ENCODE measurements around the gene SEMA4F. TPM values are rescaled to one million over a fixed set of nuclear protein-coding genes. Genes with fewer than 3 reads are reported as not detected.
A peak's percentile ranks its signal among the peaks of the same experiment; 100 is the strongest.

The SEMA4F gene
- total RNA-seq, 2 experiments from 2014 or later = 5.7 to 7.4 TPM

GRCh38 chr2:74708883-74709282, 54.8 kb downstream of the SEMA4F start:
- CTCF ChIA-PET = interaction anchor here (0.9 kb wide), 1 partner anchor 17 kb away, joined by 3 read pairs; no protein-coding TSS in a partner anchor
- DNase-seq (peak; percentile 24), ATAC-seq (no peak)
- no peak overlapping the region for H3K4me3 Mint-ChIP-seq
- peaks cover 3% of the 10 kb centered on the region for H3K36me3 Mint-ChIP-seq (ENCODE audit: low read depth)
- no peak overlapping the region for H3K27ac Mint-ChIP-seq
- peaks cover 2% of the 10 kb centered on the region for H3K27me3 Mint-ChIP-seq
- POLR2A ChIA-PET = no interaction called here
- intact Hi-C loops (cut with DNase I, micrococcal nuclease) = no loop called here
- H3K9me3 Mint-ChIP-seq (ENCODE audit: low read depth) = no peaks in the 10 kb centered on the region
- peaks cover 4% of the 10 kb centered on the region for H3K4me1 Mint-ChIP-seq

GRCh38 chr2:74712223-74713053, 58.4 kb downstream of the SEMA4F start:
- ATAC-seq (no peak), DNase-seq (no peak)
- peaks cover 3% of the 10 kb centered on the region for H3K36me3 Mint-ChIP-seq (ENCODE audit: low read depth)
- intact Hi-C loops (cut with DNase I, micrococcal nuclease) = no loop called here
- peaks cover 11% of the 10 kb centered on the region for H3K4me1 Mint-ChIP-seq
- peaks cover 11% of the 10 kb centered on the region for H3K27me3 Mint-ChIP-seq
- POLR2A ChIA-PET = no interaction called here
- no peaks in the 10 kb centered on the region for H3K9me3 Mint-ChIP-seq (ENCODE audit: low read depth)
- H3K4me3 Mint-ChIP-seq = no peak overlapping the region
- no peak overlapping the region for H3K27ac Mint-ChIP-seq
- CTCF ChIA-PET = interaction anchor here (0.8 to 6.4 kb wide), 3 partner anchors 31 to 209 kb away, joined by 3 to 58 read pairs (median 3); no protein-coding TSS in a partner anchor

DNA sequence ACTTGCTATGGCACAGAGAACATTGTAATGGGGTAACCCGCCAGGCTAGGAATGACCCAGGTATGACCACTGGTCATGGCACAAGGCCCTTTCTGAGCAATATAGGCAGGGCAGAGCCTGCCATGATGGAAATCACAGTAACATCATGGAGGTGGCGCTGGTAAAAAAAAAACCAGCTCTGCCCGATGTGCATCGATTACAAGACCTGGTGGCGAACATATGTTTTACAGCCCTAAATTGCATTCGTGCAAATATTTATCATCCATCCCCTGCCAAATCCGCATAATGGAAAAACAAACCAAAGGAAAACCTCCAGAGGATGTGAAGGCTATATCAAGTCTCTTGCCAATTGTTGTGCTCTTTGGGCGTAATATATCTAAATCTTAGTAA, 60.6 kb downstream of the SEMA4F start:
- intact Hi-C loops (cut with DNase I, micrococcal nuclease) = loop anchor here (1.0 to 2.0 kb wide), 4 partner anchors 45 to 162 kb away; partner anchors contain the start of gene HK2 (in 1 of the 2)
- Mint-ChIP-seq H3K27ac (no peak overlapping the region), H3K36me3 (ENCODE audit: low read depth) (no peaks in the 10 kb centered on the region), H3K4me1 (peaks cover 7% of the 10 kb centered on the region), H3K27me3 (peaks cover 11% of the 10 kb centered on the region), H3K9me3 (ENCODE audit: low read depth) (no peaks in the 10 kb centered on the region), H3K4me3 (peak overlapping the region; percentile 77)
- no peak for ATAC-seq
- no peak for DNase-seq
- ChIA-PET CTCF (interaction anchor here (0.6 to 6.4 kb wide), 13 partner anchors 10 to 323 kb away, joined by 3 to 58 read pairs (median 3); no protein-coding TSS in a partner anchor), POLR2A (no interaction called here)

GRCh38 chr2:74715081-74715791, 61.2 kb downstream of the SEMA4F start:
- Mint-ChIP-seq H3K27me3 (peaks cover 11% of the 10 kb centered on the region), H3K27ac (peak overlapping the region; percentile 45), H3K4me3 (peak overlapping the region; percentile 77), H3K9me3 (ENCODE audit: low read depth) (no peaks in the 10 kb centered on the region), H3K36me3 (ENCODE audit: low read depth) (no peaks in the 10 kb centered on the region), H3K4me1 (peaks cover 7% of the 10 kb centered on the region)
- intact Hi-C loops (cut with DNase I, micrococcal nuclease) = loop anchor here (1.0 to 2.0 kb wide), 4 partner anchors 44 to 161 kb away; partner anchors contain the start of gene HK2 (in 1 of the 2)
- ChIA-PET CTCF (interaction anchor here (0.6 to 6.4 kb wide), 17 partner anchors 11 to 348 kb away, joined by 3 to 58 read pairs (median 3); no protein-coding TSS in a partner anchor), POLR2A (interaction anchor here (0.6 kb wide), 1 partner anchor 94 kb away, joined by 4 read pairs; no protein-coding TSS in a partner anchor)
- peak; percentile 91 for ATAC-seq
- DNase-seq = peak; percentile 90

DNA sequence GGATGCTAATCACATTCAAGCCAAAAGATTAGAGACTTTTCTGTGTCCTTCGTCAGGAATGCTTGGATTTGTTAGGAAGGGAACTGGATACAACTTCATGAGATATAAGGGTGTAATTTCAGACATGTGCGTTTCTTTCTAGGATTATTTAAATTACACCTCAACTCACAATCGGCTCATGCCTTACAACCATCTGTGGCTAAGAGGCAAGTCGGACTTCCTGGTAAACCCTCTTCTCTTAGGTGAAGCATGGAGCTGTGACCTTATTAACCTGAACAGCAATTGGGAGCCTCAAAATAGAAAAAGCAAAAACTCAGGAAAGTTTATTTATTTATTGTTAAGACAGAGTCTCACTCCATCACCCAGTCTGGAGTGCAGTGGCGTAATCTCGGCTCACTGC, 61.8 kb downstream of the SEMA4F start:
- peaks cover 7% of the 10 kb centered on the region for H3K4me1 Mint-ChIP-seq
- no peaks in the 10 kb centered on the region for H3K9me3 Mint-ChIP-seq (ENCODE audit: low read depth)
- peaks cover 11% of the 10 kb centered on the region for H3K27me3 Mint-ChIP-seq
- DNase-seq (no peak), ATAC-seq (no peak)
- no peaks in the 10 kb centered on the region for H3K36me3 Mint-ChIP-seq (ENCODE audit: low read depth)
- ChIA-PET CTCF (interaction anchor here (0.7 to 6.4 kb wide), 6 partner anchors 11 to 245 kb away, joined by 3 to 58 read pairs (median 4); no protein-coding TSS in a partner anchor), POLR2A (interaction anchor here (0.6 kb wide), 1 partner anchor 93 kb away, joined by 4 read pairs; no protein-coding TSS in a partner anchor)
- H3K4me3 Mint-ChIP-seq = peak overlapping the region; percentile 64
- H3K27ac Mint-ChIP-seq = no peak overlapping the region
- intact Hi-C loops (cut with DNase I, micrococcal nuclease) = loop anchor here (1.0 to 2.0 kb wide), 4 partner anchors 43 to 160 kb away; partner anchors contain the start of gene HK2 (in 1 of the 2)

DNA sequence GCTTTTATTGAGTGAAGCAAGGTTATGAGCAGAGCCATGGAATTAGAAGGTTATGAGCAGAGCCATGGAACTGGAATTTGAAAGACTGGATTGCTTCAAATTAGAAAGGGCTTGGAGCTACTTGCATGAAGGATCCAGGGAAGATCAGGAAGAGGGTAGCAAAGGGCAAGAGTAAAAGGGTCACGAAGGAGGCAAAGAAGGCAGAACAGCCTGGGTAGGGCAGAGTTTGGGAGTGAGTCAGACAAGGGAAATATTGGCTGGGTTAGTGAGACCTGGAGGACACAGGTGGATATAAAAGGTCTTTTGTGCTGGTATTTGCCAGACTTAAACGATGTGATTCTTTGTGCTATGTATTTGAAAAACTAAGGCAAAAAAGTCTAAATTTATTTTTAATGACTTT, 65.0 kb downstream of the SEMA4F start:
- ChIA-PET POLR2A (no interaction called here), CTCF (no interaction called here)

GRCh38 chr2:74721316-74721715, 67.3 kb downstream of the SEMA4F start:
- H3K36me3 Mint-ChIP-seq (ENCODE audit: low read depth) = no peaks in the 10 kb centered on the region
- H3K9me3 Mint-ChIP-seq (ENCODE audit: low read depth) = no peaks in the 10 kb centered on the region
- no peaks in the 10 kb centered on the region for H3K27me3 Mint-ChIP-seq
- DNase-seq (no peak), ATAC-seq (no peak)
- intact Hi-C loops (cut with DNase I, micrococcal nuclease) = no loop called here
- no peak overlapping the region for H3K27ac Mint-ChIP-seq
- POLR2A ChIA-PET = no interaction called here
- CTCF ChIA-PET = interaction anchor here (0.8 kb wide), 1 partner anchor 93 kb away, joined by 4 read pairs; no protein-coding TSS in a partner anchor
- no peak overlapping the region for H3K4me3 Mint-ChIP-seq
- H3K4me1 Mint-ChIP-seq = no peaks in the 10 kb centered on the region

More for the DNA sequence above, 65.0 kb downstream of the SEMA4F start:
- ATAC-seq = no peak
- Mint-ChIP-seq H3K4me3 (no peak overlapping the region), H3K27ac (no peak overlapping the region), H3K27me3 (peaks cover 8% of the 10 kb centered on the region), H3K9me3 (ENCODE audit: low read depth) (no peaks in the 10 kb centered on the region), H3K36me3 (ENCODE audit: low read depth) (no peaks in the 10 kb centered on the region), H3K4me1 (peaks cover 7% of the 10 kb centered on the region)
- no peak for DNase-seq
- intact Hi-C loops (cut with DNase I, micrococcal nuclease) = no loop called here

- DNase-seq (no peak), ATAC-seq (no peak)
- no peaks in the 10 kb centered on the region for H3K27me3 Mint-ChIP-seq
- CTCF ChIA-PET = no interaction called here
- H3K9me3 Mint-ChIP-seq (ENCODE audit: low read depth) = no peaks in the 10 kb centered on the region
- no peaks in the 10 kb centered on the region for H3K4me1 Mint-ChIP-seq
- POLR2A ChIA-PET = no interaction called here
- H3K4me3 Mint-ChIP-seq = no peak overlapping the region
- H3K27ac Mint-ChIP-seq = no peak overlapping the region
- H3K36me3 Mint-ChIP-seq (ENCODE audit: low read depth) = no peaks in the 10 kb centered on the region
- intact Hi-C loops (cut with DNase I, micrococcal nuclease) = no loop called here
Observed at GRCh38 chr2:74724496-74724895, 70.4 kb downstream of the SEMA4F start.

- no peak overlapping the region for H3K27ac Mint-ChIP-seq
- H3K36me3 Mint-ChIP-seq (ENCODE audit: low read depth) = no peaks in the 10 kb centered on the region
- H3K4me3 Mint-ChIP-seq = no peak overlapping the region
- intact Hi-C loops (cut with DNase I, micrococcal nuclease) = no loop called here
- no peaks in the 10 kb centered on the region for H3K4me1 Mint-ChIP-seq
- DNase-seq (no peak), ATAC-seq (no peak)
- ChIA-PET POLR2A (no interaction called here), CTCF (no interaction called here)
- no peaks in the 10 kb centered on the region for H3K9me3 Mint-ChIP-seq (ENCODE audit: low read depth)
- peaks cover 3% of the 10 kb centered on the region for H3K27me3 Mint-ChIP-seq
Observed at GRCh38 chr2:74725287-74725686, 71.2 kb downstream of the SEMA4F start.

GRCh38 chr2:74728842-74729241, 74.8 kb downstream of the SEMA4F start:
- H3K4me1 Mint-ChIP-seq = no peaks in the 10 kb centered on the region
- H3K27me3 Mint-ChIP-seq = peaks cover 4% of the 10 kb centered on the region
- ChIA-PET POLR2A (no interaction called here), CTCF (no interaction called here)
- no peak overlapping the region for H3K27ac Mint-ChIP-seq
- intact Hi-C loops (cut with DNase I, micrococcal nuclease) = no loop called here
- ATAC-seq (no peak), DNase-seq (no peak)
- no peaks in the 10 kb centered on the region for H3K36me3 Mint-ChIP-seq (ENCODE audit: low read depth)
- no peak overlapping the region for H3K4me3 Mint-ChIP-seq
- no peaks in the 10 kb centered on the region for H3K9me3 Mint-ChIP-seq (ENCODE audit: low read depth)

GRCh38 chr2:74730530-74730929, 76.5 kb downstream of the SEMA4F start:
- Mint-ChIP-seq H3K4me3 (no peak overlapping the region), H3K27me3 (peaks cover 4% of the 10 kb centered on the region), H3K4me1 (peaks cover 5% of the 10 kb centered on the region), H3K36me3 (ENCODE audit: low read depth) (no peaks in the 10 kb centered on the region), H3K9me3 (ENCODE audit: low read depth) (no peaks in the 10 kb centered on the region), H3K27ac (no peak overlapping the region)
- ChIA-PET POLR2A (no interaction called here), CTCF (no interaction called here)
- DNase-seq (no peak), ATAC-seq (no peak)
- intact Hi-C loops (cut with DNase I, micrococcal nuclease) = no loop called here

All from activated CD4-positive, alpha-beta T cell treated with anti-CD3 and anti-CD28 coated beads for 36 hours (primary cell).